Endometrium (tissue), 2 donors: ENCODE data around the gene KDM6A.
"Not testable (repeated sequence)": the region's sequence is repeated elsewhere in the genome, so short reads cannot be mapped to it uniquely, and the experiment has no call there.

Experiments used
- FAIRE-seq: peaks from 2 replicates; lab custom pipeline; 2012; peaks lifted over from hg19 to GRCh38; lab: Jason Lieb, UNC
- donor health status: control.
- donor health status: control.

The KDM6A gene

GRCh38 chrX:44889824-44890223 lies 16.8 kb downstream of the KDM6A start:
- FAIRE-seq, result no peak

GRCh38 chrX:44890247-44890646 lies 17.3 kb downstream of the KDM6A start:
- FAIRE-seq, result no peak

- not testable (repeated sequence) for FAIRE-seq
These were observed 17.7 kb downstream of the KDM6A start for GRCh38 chrX:44890687-44891086.

- no peak for FAIRE-seq
These were observed 18.7 kb downstream of the KDM6A start for GRCh38 chrX:44891642-44892041.

- FAIRE-seq, result no peak
These were observed 23.8 kb downstream of the KDM6A start for GRCh38 chrX:44896876-44897186.

GRCh38 chrX:44897539-44897938 lies 24.6 kb downstream of the KDM6A start:
- FAIRE-seq, result no peak

- FAIRE-seq, result no peak
These were observed 25.6 kb downstream of the KDM6A start for GRCh38 chrX:44898411-44899221.

GRCh38 chrX:44899946-44900345 lies 27.0 kb downstream of the KDM6A start:
- FAIRE-seq, result no peak

GRCh38 chrX:44903107-44903506 lies 30.1 kb downstream of the KDM6A start:
- peak; percentile 58 for FAIRE-seq

- FAIRE-seq, result peak; percentile 92
These were observed 31.0 kb downstream of the KDM6A start for GRCh38 chrX:44903830-44904530.

- peak; percentile 54 for FAIRE-seq
These were observed 31.6 kb downstream of the KDM6A start for GRCh38 chrX:44904542-44905115.

GRCh38 chrX:44906041-44906440 lies 33.1 kb downstream of the KDM6A start:
- no peak for FAIRE-seq

GRCh38 chrX:44906542-44906941 lies 33.6 kb downstream of the KDM6A start:
- FAIRE-seq, result no peak

GRCh38 chrX:44908153-44908552 lies 35.2 kb downstream of the KDM6A start:
- FAIRE-seq, result no peak

- no peak for FAIRE-seq
These were observed 35.8 kb downstream of the KDM6A start for GRCh38 chrX:44908827-44909226.

GRCh38 chrX:44910508-44910907 lies 37.5 kb downstream of the KDM6A start:
- not testable (repeated sequence) for FAIRE-seq

GRCh38 chrX:44911074-44911600 lies 38.1 kb downstream of the KDM6A start:
- not testable (repeated sequence) for FAIRE-seq

- no peak for FAIRE-seq
These were observed 40.9 kb downstream of the KDM6A start for GRCh38 chrX:44913656-44914531.

- FAIRE-seq, result no peak
These were observed 41.7 kb downstream of the KDM6A start for GRCh38 chrX:44914532-44915198.

GRCh38 chrX:44915361-44915868 lies 42.4 kb downstream of the KDM6A start:
- no peak for FAIRE-seq

- no peak for FAIRE-seq
These were observed 45.7 kb downstream of the KDM6A start for GRCh38 chrX:44918722-44919121.
